Measurements from ENCODE around the gene CAPN13.

DNA sequence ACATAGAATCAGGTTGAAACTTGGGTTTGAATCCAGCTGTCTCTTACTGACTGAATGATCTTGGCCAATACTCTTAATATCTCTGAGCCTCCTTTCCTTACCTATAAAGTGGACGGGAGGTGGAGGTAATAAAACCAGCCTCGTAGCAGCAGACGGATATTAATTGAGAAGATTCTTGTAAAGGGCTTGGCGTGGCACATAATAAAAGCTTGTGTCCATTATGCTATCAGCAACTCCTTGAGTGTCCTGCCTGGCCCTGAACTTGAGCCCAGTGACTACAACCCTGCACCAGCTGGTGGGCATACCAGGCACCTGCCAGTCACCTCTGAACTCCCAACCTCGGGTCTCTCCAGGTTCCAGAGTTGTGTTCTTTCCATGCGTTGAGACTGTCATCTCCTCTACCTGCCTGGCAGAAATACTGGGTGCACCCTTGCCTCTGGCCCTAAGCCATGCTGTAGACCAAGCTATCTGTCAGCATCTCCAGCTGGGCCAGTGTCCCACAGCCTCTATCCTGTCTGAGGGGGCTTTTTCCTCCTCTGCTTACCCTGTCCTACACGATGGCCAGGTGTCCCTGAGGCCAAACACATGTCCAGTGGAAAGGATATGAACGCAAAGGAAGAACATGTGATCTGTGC is 9.7 kb downstream of the CAPN13 start:
- TF ChIP-seq CTCF (IDR thresholded peaks at IDR 0.05) (no peak), EZH2 (IDR thresholded peaks at IDR 0.05; ENCODE audit: borderline replicate concordance, insufficient read depth, low read depth, low read length, poor library complexity, severe bottlenecking) (no peak)
